ENCODE data around the gene BAG1.
A peak's percentile ranks its signal among the peaks of the same experiment; 100 is the strongest.

Gene BAG1

DNA sequence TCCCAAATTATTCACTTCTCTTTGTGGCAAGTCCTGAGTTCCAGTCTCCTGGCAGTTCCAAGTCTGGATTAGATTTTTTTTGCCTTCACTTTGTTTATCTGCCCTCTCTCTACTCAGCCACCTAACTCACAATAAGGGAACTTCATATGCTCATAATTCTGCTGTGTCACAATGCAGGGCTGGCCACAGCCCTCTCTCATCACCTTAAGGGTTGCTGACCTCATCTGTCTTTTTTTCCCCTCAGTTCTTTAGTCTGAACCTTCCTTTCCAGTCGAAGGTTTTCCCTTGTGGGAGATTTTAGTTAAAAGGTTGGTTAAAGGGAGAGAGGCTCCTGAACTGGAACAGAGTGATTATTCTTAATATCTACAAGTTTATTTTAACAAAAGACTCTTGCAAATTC lies 4.1 kb downstream of the BAG1 start:
- no peak for ATAC-seq
- Mint-ChIP-seq H3K9me3 (no peaks in the 10 kb centered on the region), H3K27ac (peak overlapping the region in 1 of 2 donors; percentile 73)

DNA sequence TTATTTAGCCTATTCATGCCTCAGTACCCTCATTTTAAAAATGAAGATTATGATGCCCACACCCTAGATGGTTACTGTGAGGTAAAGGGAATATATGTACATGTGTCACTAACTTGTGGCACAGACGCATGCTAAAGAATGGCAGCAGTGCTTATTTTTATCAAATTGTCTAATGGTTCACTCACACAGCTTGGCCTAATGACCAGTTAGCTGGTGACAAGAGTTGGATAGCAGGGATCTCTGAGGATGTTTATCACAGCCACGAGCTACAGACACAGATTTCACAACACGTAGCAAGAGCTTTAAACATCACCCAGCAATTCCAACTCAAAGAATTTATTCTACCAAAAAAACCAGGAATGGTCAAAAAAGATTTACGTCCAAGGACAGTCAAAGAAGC lies 7.2 kb downstream of the BAG1 start:
- Mint-ChIP-seq H3K27ac (peak overlapping the region in 1 of 2 donors; percentile 25), H3K27me3 (no peaks in the 10 kb centered on the region), H3K4me1 (peaks cover 30% of the 10 kb centered on the region), H3K4me3 (no peak overlapping the region), H3K9me3 (no peaks in the 10 kb centered on the region)
- ATAC-seq (no peak), DNase-seq (no peak)

More for the DNA sequence above, 4.1 kb downstream of the BAG1 start:
- Mint-ChIP-seq H3K4me3 (no peak overlapping the region), H3K27me3 (no peaks in the 10 kb centered on the region), H3K4me1 (peaks cover 44% of the 10 kb centered on the region)
- no peak for DNase-seq

DNA sequence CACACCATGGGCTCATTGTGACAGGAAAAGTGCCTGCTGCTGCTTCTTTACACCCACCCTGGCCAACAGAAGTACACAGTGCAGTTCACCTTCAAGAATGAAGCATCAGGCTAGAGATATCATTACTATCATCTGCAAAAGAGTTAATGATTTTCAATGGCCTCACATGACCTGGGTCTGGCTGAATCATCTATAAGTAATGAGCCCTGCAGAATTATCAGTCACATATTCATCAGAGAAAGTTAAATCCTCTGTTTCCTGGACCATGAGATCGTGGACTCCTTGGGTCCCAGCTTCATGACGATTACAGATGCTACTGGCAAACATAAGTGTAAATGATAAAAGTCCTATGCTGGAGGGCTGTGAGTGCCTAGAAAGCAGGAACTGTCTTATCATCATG lies 8.3 kb downstream of the BAG1 start:
- ATAC-seq (no peak), DNase-seq (no peak)
- Mint-ChIP-seq H3K4me1 (peaks cover 24% of the 10 kb centered on the region), H3K27ac (no peak overlapping the region), H3K9me3 (no peaks in the 10 kb centered on the region), H3K27me3 (no peaks in the 10 kb centered on the region), H3K4me3 (no peak overlapping the region)

DNA sequence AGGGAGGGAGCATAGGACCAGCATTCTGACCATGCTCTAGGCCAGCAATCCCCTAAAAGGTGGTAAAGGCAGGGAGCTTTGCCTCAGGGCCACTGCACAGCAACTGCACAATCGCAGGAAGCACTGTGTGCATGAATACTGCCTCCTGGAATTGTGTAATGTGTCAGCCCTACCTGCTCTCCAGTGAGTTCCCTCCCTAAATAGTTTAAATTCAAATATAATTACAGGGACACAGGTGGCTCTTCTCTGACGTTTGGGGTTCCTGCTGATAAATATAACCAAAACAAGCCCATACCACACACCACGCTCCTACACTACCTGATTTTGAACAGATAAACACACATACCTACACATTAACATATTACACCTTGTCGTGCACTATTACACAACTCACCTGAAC lies 9.0 kb downstream of the BAG1 start:
- no peak overlapping the region for H3K27ac Mint-ChIP-seq
- H3K27me3 Mint-ChIP-seq: no peaks in the 10 kb centered on the region
- ATAC-seq (no peak), DNase-seq (no peak)
- no peaks in the 10 kb centered on the region for H3K9me3 Mint-ChIP-seq
- H3K4me1 Mint-ChIP-seq: peaks cover 16% of the 10 kb centered on the region
- no peak overlapping the region for H3K4me3 Mint-ChIP-seq

DNA sequence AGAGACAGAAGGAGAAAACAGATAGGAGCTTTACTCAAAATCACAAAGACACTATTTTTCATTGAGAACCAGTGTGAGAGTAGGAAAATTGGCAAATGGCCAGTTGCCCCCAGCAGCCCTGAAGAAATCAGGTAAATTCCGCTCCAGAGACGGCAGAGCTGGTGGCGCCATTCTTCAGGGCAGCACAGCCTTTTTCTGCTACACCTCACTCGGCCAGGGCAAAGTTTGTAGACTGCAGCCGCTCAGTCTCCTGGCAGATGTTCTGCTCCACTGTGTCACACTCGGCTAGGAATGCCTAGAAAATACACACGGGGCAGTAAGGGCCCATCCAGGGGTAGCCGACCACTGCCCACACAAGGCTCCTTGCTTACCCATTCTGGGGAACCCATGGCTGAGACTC lies 9.5 kb downstream of the BAG1 start:
- Mint-ChIP-seq H3K9me3 (no peaks in the 10 kb centered on the region), H3K27me3 (no peaks in the 10 kb centered on the region), H3K27ac (no peak overlapping the region), H3K4me1 (peaks cover 11% of the 10 kb centered on the region), H3K4me3 (no peak overlapping the region)
- DNase-seq (no peak), ATAC-seq (no peak)

DNA sequence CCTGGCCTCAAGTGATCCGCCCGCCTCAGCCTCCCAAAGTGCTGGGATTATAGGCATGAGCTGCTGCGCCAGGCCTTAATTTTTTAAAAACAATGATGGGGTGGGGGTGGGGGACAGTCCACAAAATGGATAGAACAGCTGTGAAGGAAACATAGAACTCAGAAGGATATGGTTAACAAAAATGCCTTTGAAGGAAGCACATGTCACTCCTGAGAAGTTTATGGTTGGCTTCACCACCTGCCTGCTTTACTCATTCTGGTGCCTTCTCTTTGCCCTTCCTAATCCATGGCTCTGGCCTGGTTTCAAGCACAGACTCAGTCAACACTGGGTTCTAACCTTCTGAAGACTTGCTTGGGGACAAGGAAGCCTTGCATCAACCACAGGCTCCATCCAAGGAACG lies 10.3 kb downstream of the BAG1 start:
- H3K27ac Mint-ChIP-seq: no peak overlapping the region
- no peak overlapping the region for H3K4me3 Mint-ChIP-seq
- no peak for ATAC-seq
- no peaks in the 10 kb centered on the region for H3K27me3 Mint-ChIP-seq
- H3K4me1 Mint-ChIP-seq: peaks cover 10% of the 10 kb centered on the region
- no peaks in the 10 kb centered on the region for H3K9me3 Mint-ChIP-seq
- DNase-seq: no peak

DNA sequence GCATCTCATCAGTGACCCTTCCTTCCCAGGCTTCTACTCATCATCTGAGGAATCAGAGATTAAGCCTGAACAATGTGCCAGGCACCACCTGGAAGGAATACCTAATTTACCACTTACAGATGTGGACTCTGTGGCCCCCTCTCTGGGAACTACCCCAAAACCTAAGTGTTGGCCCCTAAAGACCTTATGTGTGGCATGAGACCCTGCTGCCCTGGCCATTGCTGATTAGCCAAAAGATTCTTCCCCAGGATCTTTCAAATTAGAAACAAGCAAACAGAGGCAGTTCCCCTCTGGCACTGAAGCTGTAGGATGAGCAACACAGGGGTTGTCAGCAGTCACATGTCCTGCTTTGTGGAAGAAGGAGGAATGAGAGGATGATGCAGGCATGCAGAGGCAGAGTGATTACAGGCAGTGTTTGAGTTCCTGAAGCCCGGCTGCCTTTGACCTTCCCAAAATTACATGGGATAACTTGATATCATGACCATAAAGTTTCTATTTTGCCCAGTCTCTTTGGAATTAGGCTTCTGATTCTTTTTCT lies 14.0 kb downstream of the BAG1 start:
- Mint-ChIP-seq H3K27ac (no peak overlapping the region), H3K4me3 (no peak overlapping the region), H3K27me3 (no peaks in the 10 kb centered on the region), H3K4me1 (peaks cover 5% of the 10 kb centered on the region), H3K9me3 (no peaks in the 10 kb centered on the region)
- ATAC-seq (no peak), DNase-seq (no peak)

DNA sequence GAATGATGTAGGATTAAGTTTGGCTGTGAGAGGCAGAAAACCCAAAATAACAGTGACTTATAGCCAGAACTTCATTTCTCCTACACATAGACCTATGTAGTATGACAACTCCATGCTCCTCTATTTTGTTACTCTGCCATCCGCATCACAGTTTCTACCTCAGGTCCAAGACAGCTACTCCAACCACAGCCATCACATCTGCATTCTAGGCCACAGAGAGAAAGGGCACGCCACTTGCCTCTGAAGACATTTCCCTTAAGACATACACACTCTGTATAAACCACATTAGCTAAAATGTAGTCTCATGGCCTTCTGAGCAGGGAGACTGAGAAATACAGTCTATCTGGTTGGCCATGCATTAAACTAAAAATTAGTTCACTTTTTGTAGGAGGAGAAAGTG lies 14.5 kb downstream of the BAG1 start:
- Mint-ChIP-seq H3K9me3 (no peaks in the 10 kb centered on the region), H3K4me3 (no peak overlapping the region), H3K4me1 (peaks cover 5% of the 10 kb centered on the region), H3K27ac (peak overlapping the region in 1 of 2 donors; percentile 2), H3K27me3 (no peaks in the 10 kb centered on the region)
- DNase-seq: no peak
- ATAC-seq: no peak

DNA sequence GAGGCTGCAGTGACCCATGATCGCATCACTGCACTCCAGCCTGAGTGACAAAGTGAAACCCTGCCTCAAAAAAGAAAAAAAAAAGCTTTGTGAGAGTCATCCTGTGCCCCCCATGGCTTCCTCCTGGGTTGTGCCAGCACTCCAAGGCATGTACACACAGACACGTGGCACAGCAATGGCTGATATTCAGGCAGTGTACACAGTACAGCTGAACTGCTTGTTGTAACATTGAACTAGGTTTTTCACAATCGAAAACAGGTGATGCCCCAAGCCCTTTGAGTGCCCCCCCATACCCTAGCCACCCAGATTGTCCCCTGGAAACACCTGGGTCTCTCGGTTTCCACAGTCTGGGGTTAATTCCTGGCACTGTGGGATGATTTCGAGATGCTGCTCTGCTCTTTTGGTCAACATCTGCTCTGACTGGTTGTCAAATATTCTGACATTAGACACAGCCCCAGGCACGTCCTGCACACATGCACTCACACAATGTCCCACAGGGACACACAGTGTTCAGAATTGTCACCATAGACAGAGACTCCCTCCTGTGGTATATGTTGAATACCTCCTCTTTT lies 15.3 kb downstream of the BAG1 start:
- H3K4me1 Mint-ChIP-seq: peaks cover 5% of the 10 kb centered on the region
- ATAC-seq (peak; percentile 24), DNase-seq (no peak)
- no peak overlapping the region for H3K4me3 Mint-ChIP-seq
- H3K27ac Mint-ChIP-seq: no peak overlapping the region
- H3K9me3 Mint-ChIP-seq: no peaks in the 10 kb centered on the region
- no peaks in the 10 kb centered on the region for H3K27me3 Mint-ChIP-seq

DNA sequence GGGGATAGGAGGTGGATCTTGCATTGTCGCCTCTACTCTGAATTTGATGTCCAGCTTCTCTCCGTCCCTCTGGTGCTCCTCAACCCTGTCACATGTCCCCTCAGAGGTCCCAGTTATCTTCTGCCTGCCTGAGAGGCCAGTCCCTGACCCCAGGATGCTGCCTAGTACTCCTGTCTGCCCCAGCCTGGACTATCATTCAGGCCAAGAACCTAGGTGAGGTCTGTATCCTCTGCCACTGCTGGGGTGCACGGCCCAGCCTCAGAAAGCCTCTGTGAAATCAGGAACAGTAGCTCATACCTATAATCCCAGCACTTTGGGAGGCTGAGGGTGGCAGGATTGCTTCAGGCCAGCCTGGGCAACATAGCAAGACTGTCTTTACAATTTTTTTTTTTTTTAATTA lies 15.9 kb downstream of the BAG1 start:
- DNase-seq: no peak
- peaks cover 5% of the 10 kb centered on the region for H3K4me1 Mint-ChIP-seq
- no peak for ATAC-seq
- no peak overlapping the region for H3K4me3 Mint-ChIP-seq
- H3K9me3 Mint-ChIP-seq: no peaks in the 10 kb centered on the region
- H3K27me3 Mint-ChIP-seq: no peaks in the 10 kb centered on the region
- H3K27ac Mint-ChIP-seq: no peak overlapping the region

DNA sequence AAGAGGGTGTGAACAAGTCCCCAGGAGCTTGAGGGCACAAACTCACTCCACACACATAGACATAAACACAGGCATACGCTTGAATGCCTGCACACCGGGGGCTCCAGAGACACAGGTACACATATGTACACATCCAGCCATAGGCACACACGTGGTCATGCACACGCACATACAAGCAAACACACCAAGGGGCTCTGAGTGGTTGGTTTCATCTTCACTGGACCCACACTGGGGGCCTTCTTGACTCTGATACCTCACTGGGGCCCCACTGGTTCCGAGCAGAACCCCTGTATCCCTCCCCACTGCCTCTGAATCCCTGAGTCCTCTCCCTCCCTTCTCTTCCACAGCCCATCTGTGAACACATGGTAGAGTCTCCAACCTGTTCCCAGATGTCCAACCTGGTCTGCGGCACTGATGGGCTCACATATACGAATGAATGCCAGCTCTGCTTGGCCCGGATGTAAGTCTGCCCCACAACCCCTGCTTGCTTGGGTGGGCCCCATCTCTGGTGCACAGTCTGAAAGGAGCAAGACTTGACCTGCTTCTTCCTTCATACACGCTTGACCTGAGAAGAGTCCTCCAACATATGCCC lies 18.1 kb downstream of the BAG1 start:
- no peaks in the 10 kb centered on the region for H3K27me3 Mint-ChIP-seq
- peak overlapping the region in 1 of 2 donors; percentile 6 for H3K27ac Mint-ChIP-seq
- no peak overlapping the region for H3K4me3 Mint-ChIP-seq
- ATAC-seq (no peak), DNase-seq (no peak)
- no peaks in the 10 kb centered on the region for H3K9me3 Mint-ChIP-seq
- peaks cover 5% of the 10 kb centered on the region for H3K4me1 Mint-ChIP-seq

DNA sequence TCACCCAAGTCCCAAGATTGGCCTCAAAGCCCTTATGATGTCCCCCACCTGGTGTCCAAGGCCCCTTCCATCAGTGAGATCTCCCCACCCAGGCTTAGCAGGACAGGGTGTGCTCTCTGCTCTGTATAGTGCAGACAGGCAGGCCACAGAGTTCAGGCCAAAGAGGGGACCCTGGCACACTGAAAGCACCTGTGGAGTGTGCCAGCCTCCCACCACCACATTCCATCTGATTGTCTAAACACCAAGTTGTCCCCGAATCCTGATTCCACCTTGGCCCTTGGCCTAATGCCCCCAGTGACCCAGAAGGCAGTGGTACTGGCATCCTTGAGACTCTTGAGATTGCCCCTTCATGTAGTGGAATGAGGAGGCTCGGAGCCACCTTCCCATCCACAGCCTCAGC lies 19.2 kb downstream of the BAG1 start:
- Mint-ChIP-seq H3K27me3 (no peaks in the 10 kb centered on the region), H3K27ac (peak overlapping the region in 1 of 2 donors; percentile 37), H3K4me3 (no peak overlapping the region), H3K4me1 (peaks cover 5% of the 10 kb centered on the region), H3K9me3 (no peaks in the 10 kb centered on the region)
- ATAC-seq: no peak
- no peak for DNase-seq

DNA sequence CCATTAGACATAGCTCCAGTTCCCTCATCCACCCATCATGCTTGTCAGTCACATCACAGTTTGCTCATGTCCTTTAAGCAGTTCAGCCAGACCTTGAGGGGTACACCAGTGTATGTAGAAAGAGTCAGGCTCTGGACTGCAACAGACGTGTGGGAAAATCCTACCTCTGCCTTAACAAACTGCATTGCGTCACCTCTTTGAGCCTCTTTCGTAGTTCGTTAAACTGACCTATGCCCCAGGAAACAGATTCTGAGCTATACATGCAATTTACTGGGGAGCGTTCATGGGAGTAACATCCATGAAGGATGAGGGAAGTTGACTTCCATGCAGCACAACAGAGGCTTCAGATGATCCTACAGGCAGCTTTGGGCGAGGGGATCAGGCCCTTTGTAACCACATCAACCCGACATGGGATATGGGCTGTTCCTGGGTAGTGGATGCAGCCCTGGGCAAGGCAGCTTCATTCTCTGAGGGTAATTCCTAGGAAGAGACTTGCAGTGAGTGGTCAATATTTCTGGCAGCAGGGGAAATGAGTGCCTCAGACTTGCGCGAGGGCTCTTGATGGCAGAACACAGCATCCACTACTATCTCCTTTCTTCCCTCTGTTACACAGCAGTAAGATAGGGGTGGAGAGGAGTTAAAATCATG lies 20.2 kb downstream of the BAG1 start:
- Mint-ChIP-seq H3K9me3 (no peaks in the 10 kb centered on the region), H3K4me3 (no peak overlapping the region), H3K4me1 (no peaks in the 10 kb centered on the region), H3K27ac (no peak overlapping the region), H3K27me3 (no peaks in the 10 kb centered on the region)
- ATAC-seq (no peak), DNase-seq (no peak)

DNA sequence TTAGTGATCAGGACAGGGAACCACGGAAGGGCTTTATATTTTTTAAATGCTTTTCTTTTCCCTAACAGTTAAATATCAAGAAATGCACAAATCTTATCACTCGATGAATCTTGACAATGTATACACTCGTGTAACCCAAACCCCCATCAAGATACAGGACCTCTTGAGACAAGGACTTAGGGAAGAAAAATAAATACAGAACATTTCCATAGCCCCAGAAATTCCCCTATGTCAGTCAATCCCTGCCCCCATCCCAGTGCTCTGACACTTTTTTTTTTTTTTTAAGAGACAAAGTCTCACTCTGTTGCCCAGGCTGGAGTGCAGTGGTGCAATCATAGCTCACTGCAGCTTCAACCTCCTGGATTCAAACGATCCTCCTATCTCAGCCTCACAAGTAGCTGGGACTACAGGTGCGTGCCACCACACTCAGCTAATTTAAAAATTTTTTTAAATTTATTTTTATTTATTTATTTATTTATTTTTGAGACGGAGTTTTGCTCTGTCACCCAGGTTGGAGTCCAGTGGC lies 21.8 kb downstream of the BAG1 start:
- Mint-ChIP-seq H3K9me3 (no peaks in the 10 kb centered on the region), H3K27me3 (no peaks in the 10 kb centered on the region), H3K4me3 (no peak overlapping the region), H3K27ac (no peak overlapping the region), H3K4me1 (no peaks in the 10 kb centered on the region)
- ATAC-seq (no peak), DNase-seq (no peak)

DNA sequence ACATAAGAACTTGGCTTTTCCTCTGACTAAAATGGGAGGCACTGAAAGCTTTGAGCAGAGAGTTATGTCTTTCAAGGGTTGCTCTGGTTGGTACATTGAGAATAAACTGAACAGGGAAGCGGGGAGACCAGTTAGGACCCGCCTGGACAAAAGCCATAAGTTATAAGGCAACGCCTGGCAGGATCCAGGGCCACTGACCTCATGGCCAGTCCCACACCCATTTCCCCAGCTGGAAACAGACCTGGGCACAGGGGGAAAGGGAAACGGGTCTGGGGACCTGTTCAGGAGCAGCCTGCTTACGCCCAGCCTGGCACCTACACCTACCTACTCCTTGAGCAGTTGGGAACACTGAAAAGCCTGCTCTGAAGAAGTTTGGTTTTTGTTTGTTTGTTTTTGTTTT lies 23.2 kb downstream of the BAG1 start:
- Mint-ChIP-seq H3K4me1 (no peaks in the 10 kb centered on the region), H3K27me3 (no peaks in the 10 kb centered on the region), H3K27ac (no peak overlapping the region), H3K4me3 (no peak overlapping the region), H3K9me3 (no peaks in the 10 kb centered on the region)
- DNase-seq (no peak), ATAC-seq (no peak)

DNA sequence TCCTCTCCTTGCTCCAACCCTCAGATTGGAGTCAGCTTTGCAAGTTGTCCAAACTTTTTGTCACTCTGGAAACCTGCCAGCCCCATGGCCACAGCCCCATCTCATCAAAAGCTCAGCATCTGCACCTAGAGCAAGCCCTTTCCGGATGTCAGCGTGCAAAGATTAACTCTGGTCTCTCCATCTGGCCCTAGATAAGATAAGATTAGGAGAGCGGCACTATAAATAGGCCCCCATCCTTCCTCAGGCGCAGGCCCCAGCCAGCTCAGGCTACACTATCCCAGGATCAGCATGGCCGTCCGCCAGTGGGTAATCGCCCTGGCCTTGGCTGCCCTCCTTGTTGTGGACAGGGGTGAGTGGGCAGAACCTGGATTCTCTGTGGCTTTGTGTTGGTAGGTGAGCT lies 24.6 kb downstream of the BAG1 start, which contains the start of gene SPINK4:
Gene SPINK4, plus strand, starts transcription at position 247 of the 400 bp plus-strand sequence. Its CDS starts 42 bp downstream, at position 289.
- H3K9me3 Mint-ChIP-seq: no peaks in the 10 kb centered on the region
- DNase-seq: no peak
- H3K4me3 Mint-ChIP-seq: no peak within 1 kb of the TSS
- ATAC-seq: no peak
- no peaks in the 10 kb centered on the region for H3K27me3 Mint-ChIP-seq
- H3K4me1 Mint-ChIP-seq: no peaks in the 10 kb centered on the region
- peak within 1 kb of the TSS in 1 of 2 donors; percentile 76 for H3K27ac Mint-ChIP-seq
